ENCODE data around the gene NR2F1. TPM values are rescaled to one million over a fixed set of nuclear protein-coding genes. Genes with fewer than 3 reads are reported as not detected.

The NR2F1 gene
- total RNA-seq: 24.9 and 68.1 TPM in 2 replicates

GRCh38 chr5:93582677-93583438 lies at the start of gene NR2F1:
NR2F1 (plus strand) TSS chr5:93583222; CDS start chr5:93585024, 1,802 bp downstream.

GRCh38 chr5:93580927-93581445 lies 2.0 kb upstream of the NR2F1 start, which contains the start of gene NR2F1-AS1:
NR2F1-AS1 (minus strand) TSS chr5:93581219.

Other genes starting within 250 kb of the NR2F1 start
- 17.5 and 27.9 TPM in 2 replicates for gene NR2F1-AS1, start 2.0 kb upstream of the NR2F1 start, total RNA-seq
- 0.54 and 0.85 TPM in 2 replicates for gene POU5F2, start 158.4 kb downstream of the NR2F1 start, total RNA-seq